Hippocampal formation (tissue), 2 donors: ENCODE data around the gene CBX1.
A peak's percentile ranks its signal among the peaks of the same experiment; 100 is the strongest.

Experiments
- DNase-seq, 2 donors: peaks; one replicate each; lab custom pipeline; 2025; lab: John Stamatoyannopoulos, UW

Gene CBX1

DNA sequence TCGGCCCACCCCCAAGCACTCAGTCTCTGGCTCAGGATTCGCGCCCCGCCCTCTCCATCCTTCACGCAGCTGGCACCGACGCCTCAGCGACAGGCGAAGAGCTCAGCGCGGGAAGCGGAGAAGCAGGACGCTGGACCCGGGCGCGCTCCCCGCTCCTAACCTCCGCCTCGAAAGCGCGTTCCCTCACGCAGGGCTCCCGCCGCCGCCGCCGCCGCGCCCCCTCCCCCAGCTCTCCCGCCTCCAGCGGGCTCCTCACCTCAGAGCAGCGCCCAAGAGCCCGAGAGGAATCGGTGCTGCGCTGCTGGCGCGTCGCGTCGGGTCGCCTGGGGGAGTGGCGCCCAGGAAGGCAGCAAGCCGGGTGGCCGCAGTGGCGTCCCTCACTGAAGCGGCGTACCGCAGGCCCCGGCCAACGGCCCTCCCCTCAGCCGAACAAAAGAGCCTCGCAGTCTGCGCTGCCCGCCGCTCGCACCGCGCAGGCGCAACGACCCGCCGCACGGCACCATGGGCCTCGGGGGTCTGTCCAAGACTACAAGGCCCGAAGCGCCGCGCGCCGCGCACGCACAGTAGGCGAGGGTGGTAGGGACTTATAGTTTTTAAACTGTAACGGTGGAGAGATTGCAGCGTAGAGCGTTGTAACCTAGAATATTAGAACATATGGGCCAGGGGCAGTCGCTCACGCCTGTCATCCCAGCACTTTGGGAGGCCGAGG is at the start of gene CBX1:
Gene CBX1, minus strand, starts transcription at position 467 of the 709 bp plus-strand sequence. CDS start 24,474 bp downstream, outside the sequence.
- DNase-seq = peak; percentile 88 to 94

DNA sequence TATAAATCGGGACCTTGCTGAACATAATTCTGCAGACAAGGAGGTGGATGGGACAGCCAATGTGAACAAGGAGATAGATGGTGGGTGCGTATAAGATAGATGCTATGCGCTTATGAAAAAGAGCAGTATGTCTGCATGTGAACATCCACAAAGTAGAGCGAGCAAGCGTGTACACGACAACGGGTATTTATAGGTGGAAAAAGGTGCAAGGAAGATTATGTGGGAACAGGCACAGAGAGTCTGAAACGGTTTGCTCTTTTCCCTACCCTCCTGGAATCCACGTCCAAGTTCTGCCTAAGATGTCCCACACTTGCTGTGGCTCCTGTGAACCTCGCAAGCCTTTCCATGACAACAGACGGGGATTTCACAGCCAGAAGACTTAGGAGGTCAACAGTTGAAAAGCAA is 49.3 kb upstream of the CBX1 start:
- DNase-seq = no peak

DNA sequence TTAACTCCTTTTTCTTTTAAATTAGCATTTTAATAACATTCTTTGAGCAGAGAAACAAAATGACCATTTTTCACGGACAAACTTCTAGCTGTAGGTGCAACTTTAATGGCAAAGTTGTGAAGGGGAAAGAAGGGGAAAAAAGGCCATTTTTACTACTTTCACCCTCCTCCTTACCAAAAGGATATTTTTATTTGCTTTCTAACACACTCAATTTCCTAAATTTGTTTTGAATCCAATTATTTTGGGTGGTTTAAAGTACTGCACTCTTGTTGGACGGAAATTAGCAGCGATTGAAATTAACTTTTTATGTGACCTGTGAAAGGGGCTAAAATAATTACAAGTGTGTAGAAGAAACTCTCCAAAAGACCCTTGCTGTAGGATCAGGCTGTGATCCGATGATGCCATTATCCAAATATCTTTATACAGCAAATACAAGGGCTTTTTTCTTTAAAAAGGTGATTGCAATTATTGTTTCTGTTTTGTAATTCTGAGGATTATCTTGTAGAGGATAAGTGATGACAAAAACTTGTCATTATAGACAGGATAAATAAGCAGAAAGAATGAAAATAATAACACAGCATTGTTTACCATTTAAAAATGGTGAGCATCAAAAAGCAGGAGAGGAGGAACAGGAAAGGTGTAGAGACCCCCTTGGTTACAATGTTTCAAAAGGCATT is 48.6 kb upstream of the CBX1 start:
- no peak for DNase-seq

DNA sequence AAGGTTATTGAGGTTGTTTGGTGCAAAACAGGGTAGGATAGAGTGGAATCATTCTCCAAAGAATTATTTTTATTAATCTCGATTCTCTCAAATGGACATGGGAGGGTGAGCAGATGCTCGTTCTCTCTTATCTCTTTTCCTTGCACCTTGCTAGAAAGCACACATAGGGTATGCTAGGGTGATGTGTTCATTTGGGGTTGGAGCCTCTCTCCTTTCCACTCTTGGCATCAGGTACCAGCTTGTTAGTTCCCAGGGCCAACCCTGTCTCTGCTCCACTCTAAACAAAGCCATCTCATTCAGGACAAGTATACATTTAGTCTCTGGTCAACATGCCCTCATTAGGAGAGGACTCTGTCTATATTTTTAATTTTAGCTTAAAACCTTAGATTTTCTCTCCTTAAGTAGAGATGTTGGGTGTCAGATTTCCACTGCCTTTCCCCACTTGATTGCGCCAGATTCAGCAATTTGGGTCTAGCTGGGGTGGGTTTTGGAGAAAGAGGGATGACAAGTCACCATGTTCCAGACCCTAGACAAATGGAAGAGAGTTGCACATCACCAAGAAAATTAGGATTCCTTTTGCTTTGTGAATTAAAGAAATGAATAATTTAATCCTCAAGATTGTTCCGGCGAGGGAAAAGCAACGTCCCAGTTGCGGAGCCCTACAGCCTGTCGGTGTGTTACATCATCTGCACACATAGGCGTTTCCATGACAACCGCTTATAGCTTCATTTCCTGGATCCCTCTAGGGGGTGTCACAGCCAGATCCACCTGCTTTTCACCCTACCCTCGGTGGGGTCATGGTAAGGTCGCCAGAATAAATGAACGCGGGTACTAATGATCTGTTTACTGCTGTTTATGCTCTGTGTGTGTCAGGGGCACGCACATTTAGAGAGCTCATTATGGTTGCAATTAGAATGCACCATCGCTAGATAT is 47.8 kb upstream of the CBX1 start:
- no peak for DNase-seq

DNA sequence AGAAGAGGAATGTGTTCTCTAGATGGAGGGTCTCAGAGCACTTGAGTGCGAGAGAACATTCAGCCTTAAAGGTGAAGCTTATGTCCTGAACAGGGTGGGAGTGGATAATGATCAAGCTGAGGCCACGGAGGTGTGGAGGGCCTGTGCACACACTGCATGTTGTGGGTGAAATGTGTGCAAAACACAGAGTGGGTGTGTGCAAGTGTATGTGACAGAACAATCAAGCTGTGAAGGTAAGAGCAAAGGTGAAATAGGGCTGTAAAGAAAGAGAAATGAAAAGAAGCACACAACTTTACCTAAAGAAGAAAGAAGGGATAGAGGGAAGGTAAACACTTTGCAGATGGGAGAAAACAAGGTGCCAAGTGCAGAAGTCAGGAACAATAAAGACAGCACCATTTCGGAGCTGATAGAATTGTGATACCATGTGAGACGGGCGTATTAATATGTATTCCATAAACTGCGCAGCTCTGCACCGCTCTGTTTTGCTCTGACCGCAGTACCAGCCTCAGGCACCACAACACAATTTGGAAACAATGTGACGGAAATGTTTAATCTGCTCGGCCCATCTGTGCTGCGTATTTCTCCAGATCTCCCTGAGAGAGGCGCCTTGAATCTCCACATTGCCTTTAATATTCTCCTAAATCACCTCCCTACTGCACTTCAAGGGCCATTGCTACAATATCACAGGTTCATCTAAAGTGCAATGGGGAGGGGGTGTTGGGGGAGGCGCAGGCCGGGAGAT is 46.9 kb upstream of the CBX1 start:
- DNase-seq = no peak

DNA sequence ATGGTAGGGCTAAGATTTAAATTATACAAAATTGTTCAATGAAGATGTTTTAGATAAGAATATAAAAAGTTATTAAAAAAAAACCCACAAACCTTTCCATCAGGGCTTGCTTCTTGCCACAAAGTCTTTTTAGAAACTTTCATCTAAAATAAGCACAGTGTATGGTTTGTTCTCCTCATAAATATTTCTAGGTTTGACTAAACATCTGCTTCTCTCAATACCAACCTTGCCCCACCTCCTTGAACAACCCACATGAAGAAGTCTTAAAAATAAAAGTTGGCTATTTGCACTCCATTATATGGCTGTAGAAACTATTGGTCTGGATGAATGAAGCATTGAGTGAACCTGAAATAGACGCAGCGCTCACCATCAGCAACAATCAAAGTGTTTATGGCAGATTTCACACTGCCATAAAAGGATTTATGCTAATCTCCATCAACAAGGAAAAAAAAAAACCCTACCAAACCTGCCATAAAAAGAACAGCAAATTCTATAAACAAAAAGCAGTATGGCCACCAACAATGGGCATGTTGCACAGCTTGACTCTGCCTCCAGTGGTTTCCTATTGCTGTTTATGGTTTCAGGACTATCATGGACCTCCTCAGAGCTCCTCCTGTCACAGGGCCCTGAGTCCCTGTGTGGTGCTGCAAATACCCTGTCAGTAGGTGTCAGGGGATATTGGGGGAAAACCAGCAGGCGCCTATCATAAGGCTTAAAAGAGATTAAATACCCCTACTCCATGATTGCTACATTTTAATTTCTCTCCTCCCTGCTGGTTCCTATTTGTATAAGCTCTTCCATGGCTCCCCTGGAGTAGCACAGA is 43.9 kb upstream of the CBX1 start:
- DNase-seq = no peak

DNA sequence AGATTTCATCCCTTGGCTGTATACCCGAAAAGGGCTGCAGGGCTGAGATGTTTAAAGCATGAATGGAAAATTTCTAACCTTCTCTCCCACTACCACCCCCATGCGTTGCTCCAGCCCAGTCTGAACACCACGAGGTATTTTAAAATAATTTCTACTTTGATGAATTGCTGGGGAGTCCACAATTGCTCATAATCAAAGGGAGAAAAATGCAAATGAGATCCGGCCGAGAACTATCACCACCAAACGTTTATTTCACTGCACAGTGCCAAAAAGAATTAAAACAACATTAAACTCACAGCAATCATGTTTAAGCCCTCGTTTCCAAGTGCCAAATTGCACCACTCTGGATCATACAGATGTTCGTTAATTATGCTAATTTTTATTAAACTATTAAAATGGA is 43.0 kb upstream of the CBX1 start:
- DNase-seq = no peak

DNA sequence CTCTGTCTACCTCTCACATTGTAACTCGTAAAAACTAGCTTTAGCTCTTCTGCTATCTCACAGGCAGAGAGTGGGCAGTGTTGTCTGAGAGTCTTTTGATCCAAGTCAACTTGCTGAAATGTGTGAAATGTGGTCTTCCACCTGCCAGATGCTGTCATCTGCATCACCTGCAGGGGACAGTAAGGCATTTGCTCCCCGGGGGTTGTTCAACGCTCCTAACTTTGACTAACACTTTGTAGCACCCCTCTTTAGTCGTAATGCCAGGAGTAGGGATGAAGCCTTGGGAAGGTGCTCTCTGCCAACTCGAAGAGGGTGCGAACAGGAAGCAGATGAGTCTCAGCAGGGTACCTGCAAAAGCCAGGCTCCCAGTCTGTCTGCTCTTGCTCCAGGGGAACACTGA is 42.4 kb upstream of the CBX1 start:
- DNase-seq = no peak

DNA sequence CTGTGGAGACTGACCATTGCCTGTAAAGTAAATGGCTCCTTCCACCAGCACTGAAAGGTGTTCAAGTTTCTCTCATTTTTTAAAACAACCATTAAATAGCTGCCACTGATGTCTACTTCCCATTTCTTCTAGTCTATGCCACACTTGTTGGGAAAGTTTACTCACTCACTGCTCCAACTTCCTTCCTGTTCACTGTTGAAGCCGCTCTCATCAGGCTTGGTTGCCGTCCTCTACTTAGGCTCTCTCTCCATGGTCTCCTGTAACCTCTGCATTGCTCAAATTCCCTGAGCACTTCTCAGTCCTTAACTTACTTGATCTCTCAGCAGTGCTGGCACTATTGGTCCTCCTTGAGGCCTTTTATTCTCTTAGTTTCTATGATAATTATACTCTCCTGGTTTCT is 38.7 kb upstream of the CBX1 start:
- no peak for DNase-seq

DNA sequence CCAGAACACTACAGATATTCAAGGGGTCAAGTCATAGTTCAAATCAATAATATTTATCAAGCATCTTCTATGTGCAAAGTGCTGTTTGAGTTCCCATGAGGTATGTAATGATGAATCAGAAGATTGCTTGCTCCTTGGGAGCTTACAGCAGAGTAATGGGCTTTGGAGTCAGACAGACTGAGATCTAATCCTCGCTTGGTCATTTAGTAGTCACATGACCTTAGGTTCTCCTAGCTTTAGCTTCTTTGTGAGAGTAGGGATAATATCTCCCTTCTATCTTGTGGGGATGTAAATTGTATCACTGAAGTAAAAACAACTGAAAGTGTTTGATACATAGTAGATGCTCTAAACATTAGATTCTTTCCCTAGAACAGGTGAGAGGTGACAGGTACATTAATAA is 36.4 kb upstream of the CBX1 start:
- DNase-seq = no peak

DNA sequence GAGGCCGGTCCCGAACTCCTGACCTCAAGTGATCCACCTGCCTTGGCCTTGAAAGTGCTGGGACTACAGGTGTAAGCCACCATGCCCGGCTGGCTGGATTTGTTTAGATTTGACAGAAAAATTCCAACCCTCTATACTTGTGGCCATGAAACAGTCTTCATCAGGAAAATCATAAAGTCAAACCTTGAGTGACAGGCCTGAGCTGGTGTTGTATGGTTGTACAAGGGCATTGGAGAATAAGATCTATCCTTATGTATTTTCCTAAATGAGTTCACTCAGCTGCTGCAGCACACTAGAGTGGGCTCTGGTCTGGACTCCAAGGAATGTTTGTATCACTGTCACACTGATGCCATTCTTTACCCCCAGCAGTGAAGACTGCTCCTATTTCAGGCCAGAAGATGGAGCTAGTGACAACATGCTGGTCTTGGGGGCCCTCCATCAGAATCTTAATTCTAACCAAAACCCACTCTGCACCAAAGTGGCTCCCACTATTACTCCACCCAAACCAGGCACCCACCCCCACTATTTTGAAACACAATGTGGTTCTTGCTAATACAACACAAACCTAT is 33.7 kb upstream of the CBX1 start:
- no peak for DNase-seq

DNA sequence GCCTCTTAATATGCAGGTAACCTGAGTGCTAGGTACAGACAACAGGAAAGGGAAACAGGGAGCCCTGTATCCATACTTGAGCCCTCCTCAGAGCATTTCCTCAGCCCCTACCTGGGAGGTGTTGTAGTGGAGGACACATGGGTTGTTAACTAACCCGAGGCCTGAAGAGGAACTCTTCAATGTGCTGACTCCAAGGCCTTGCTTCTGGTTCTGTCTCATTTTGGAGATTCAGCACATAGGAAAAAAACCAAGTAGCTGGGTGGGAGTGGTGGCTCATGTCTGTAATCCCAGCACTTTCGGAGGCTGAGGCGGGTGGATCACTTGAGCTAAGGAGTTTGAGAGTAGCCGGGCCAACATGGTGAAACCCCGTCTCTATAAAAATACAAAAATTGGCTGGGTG is 31.1 kb upstream of the CBX1 start:
- no peak for DNase-seq

DNA sequence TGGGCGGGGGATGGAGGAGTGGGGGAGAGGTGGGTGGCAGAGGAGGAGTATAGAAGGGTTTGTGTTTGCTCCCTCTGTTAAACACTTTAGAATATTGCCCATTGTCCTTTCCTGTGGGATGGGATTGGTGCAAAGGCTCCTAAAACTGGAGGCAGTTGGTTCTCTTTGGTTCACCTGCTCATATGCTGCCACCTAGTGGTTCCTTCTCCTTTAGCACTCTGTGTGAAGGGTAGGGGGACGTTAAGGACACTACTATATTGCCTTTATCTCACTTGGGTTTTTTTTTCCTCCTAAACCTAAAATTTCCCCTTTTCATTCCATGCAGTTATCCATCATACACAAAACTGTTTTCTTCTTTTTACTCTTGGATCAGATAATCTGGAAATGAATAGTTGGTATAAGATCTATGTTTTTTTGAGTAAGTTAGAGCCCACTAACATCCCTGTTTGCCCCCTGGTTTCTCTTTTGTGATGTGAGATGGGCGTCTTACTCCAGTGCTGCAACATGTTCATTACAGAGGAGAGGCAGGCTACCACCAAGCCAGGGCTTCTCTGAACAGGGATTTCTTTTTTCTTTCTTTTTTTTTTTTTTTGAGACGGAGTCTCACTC is 30.0 kb upstream of the CBX1 start:
- peak; percentile 39 to 54 for DNase-seq

DNA sequence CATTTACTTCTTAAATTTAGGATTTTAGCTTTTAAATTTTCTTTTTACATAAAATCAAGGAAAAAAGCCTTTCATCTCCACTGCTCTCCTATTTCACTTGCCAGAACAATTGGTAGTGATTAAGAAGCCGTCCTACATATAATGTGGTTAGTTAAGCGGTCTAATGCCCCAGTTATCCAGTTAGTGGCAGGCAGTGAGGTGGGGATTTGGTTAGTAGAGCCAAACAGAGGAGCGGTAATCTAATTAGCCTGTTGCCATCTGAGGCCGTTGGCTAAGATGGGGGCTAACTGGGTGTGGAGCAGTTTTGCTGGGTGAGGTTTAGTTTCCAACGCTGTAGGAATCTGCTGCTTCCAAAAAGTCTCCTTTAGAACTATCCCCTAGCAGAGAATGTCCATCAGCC is 28.7 kb upstream of the CBX1 start:
- no peak for DNase-seq

DNA sequence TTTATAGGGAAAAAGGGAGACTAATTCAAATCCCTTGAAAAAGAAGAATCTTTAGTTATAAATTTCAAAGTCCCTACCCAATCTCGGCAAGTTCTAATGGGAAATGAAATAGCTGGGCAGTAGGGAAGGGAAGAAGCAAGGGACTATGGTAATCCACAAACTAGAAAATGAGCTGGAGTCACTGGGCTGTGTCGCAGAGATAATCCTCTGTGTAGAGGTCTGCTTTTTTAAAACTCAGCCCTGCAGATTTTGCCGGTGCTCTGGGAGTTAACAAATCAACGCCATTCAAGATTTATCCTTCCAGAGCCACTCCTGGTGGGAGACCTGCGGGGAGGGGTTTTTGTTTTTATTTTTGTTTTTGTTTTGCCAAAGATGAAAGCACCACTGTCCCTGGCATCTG is 27.1 kb upstream of the CBX1 start:
- no peak for DNase-seq

DNA sequence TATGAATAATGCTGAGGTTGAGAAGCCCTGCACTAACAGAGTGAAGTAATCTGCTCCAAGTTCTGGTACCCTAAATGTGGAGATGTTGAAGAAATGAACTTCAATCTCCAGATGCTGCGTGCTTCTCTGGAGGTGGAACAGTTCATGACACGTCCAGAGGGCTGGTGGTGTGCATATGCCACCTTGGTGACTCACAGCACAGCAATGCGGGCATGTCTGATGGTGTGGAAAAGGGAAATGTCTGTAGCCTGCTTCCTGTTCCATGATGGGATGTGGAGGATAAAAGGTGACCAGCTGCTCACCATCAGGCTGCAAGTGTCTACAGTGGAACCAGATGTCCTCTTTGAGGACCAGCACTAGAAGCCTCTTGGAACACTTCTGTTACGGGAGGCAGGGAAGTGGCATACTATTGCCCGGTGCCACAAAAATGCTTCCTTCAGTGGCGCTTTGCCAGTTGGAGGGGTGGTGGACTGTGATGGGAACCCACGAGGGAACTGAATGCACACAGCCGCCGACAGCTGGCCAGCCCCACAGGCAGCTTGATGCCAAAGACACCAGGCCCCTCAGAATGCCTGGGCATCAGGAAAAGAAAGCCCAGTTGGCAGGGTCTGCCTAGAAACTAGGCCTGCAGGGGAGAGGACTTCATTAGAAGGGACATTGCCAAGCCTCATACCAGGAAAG is 26.2 kb upstream of the CBX1 start:
- DNase-seq = peak in 1 of 2 donors; percentile 27

DNA sequence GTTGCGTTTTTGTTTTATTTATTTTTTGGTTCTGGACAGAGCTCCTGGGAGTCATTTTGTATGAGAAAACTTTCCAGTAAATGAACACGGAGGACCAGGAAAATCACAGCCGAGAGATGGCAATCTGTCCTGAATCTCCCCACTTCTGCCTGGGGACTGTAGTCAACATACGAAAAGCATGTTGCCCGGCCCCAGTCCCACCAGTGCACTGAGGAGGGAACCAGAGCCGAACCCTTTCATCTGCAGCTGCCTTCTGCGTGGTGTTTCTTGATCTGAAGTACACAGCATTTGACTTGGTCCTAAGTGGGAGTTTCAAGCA is 25.2 kb upstream of the CBX1 start:
- DNase-seq = no peak

DNA sequence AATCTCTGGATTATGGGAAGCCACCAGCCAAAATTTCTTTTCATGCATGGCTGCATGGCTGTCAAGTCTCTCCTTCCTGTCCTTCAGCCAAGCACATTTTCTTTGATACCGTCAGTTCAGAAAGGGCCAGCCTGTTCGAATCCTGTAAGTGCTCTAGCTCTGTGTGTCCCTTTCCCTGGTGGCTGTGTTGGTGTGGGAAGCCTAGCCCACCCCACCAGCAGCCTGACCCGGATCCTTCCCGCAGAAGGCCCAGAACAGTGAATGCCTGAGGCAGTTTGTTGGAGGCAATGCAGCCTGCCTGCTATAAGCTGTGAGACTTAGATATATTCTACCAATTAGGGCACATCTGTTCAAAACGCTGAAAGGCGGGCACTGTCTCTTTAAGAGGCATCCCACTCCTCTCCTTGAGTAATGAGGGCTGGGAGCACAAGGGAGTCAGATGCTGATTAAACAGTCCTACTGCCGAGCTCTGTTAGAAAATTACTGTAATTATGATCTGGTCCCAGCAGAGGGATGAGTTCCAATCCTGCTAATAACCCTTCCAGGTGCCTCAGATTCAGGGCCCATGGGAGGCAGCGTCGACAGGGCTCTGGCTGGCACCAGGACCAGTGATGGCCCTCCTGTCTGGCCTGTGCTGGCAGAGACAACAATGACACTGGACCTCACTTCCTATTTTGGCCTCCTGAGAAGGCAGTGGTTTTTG is 24.7 kb upstream of the CBX1 start:
- no peak for DNase-seq

DNA sequence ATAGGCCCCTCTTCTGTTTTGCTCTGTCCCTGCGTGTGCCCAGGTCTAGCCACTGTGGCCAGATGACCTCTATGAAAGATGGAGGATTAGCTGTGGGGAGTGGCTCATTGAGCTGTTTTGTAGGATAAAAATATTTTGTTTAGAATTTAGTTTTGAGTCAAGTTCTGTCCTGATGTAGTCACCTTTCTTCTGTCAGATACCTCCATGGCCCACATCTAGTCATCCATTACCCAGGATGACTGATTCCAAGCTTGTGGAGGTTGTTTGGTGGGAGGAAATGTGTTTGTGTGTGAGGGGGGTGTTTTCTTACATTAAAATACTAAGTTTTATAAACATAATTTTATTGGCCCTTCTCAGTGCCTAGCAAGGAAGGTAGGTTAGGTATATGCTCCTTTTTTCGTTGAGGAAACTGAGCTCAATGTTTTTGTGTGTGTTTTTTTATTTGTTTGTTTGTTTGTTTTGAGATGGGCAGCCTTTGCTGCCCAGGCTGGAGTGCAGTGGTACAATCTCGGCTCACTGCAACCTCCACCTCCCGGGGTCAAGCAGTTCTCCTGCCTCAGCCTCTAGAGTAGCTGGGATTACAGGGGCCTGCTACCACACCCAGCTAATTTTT is 22.6 kb upstream of the CBX1 start:
- no peak for DNase-seq
